GM18520 (cell line): ENCODE measurements around the gene POLD2.

ENCODE experiments used
- ATAC-seq: cut with Tn5 transposase; IDR thresholded peaks from one replicate; pipeline ENCODE4 v1.9.1; 2021; ENCODE audit not compliant: unreplicated experiment

POLD2 gene

DNA sequence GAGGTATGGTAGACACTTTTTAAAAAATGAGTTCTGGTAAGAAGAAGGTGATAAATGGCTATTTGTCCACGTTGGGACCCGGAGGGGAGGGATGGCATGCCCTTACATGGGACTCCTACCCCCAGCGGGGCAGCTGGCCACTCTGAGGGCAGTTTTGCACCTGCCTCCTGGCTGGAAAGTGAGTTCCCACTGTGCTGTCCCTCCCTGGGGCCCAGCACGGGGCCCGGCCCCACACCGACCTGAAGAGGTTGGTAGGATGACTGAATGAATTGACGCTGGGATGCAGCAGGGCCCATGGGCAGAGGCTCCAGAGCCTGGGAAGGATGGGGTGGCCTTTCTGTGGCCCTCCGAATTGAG is 19.8 kb downstream of the POLD2 start:
- no peak for ATAC-seq

- ATAC-seq = no peak
Measured at GRCh38 chr7:44102846-44103565, 20.3 kb downstream of the POLD2 start.

GRCh38 chr7:44101966-44102845 is 21.1 kb downstream of the POLD2 start:
- no peak for ATAC-seq

GRCh38 chr7:44101303-44101965 is 21.9 kb downstream of the POLD2 start:
- ATAC-seq = no peak

DNA sequence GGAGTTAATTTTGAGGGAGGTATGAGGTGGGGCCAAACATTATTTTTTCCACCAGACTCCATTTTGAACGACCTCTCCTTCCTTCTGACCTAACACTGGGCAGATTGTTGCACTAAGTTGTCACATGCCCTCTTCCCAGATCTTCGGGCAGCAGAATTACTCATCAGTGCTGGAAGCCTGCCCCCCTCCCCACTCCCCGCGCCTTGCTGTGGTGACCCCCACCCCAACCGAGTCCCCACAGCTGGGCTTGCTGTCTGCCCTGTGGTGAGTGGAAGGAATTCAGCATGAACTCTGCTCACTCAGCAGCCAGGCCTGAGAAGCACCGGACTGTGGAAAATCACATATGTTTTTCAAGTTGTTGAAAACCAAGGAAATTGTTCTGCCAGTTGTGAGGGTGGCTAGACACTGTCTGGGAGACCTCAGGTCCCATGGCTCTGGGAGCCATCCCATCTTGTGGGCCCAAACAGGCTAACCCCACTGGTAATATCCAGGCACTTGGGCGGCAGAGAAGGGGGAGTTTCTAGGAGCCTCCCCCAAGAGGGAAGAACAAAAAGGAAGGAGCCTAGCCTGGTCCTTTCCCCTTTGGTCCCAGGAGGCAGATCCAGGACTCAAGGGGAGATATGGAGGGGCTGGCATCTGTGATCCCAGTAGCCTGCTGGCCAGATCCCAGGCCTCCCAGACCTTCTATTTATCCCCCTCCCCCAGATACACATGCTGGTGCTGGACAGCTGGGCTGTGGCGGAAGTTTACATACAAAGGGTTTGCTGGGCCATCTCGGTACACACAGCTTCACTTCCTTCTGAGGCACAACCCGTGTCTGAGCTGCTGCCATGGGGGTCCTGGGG is 22.7 kb downstream of the POLD2 start:
- ATAC-seq = no peak

- no peak for ATAC-seq
Measured at GRCh38 chr7:44099669-44100068, 23.7 kb downstream of the POLD2 start.

DNA sequence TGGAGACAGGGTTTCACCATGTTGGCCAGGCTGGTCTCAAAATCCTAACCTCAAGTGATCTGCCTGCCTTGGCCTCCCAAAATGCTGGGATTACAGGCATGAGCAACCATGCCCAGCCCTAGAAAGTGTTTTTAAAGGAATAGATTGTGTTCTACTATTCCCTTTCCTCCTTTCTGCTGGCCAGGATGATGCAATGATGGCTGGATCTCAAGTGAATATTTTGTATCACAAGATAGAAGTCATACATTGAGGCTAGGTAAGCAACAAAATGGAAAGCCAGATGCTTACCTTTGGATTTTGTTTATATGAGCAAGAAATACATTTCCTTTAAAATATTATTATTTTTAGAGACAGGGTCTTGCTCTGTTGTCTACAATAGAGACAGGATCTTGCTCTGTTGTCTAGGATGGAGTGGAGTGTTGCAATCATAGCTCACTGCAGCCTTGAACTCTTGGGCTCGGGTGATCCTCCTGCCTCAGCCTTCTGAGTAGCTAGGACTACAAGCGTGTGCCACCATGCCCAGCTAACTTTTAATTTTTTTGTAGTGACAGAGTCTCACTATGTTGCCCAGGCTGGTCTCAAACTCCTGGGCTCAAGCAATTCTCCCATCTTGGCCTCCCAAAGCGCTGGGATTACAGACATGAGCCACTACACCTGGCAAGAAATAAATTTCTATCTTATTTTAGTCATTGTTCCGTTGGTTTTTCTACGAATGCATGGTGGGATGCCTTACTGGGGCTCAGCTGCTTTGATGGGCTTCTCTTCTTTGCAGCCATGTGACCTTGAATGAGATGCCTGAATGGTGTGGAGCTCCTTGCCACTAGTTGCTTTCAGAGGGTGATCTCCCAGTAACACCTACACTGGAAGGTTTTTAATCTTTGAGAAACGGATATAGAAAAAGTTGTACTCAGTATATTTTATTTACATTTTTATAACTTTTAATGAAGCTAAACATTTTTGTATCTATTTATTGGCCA is 25.0 kb downstream of the POLD2 start:
- no peak for ATAC-seq

DNA sequence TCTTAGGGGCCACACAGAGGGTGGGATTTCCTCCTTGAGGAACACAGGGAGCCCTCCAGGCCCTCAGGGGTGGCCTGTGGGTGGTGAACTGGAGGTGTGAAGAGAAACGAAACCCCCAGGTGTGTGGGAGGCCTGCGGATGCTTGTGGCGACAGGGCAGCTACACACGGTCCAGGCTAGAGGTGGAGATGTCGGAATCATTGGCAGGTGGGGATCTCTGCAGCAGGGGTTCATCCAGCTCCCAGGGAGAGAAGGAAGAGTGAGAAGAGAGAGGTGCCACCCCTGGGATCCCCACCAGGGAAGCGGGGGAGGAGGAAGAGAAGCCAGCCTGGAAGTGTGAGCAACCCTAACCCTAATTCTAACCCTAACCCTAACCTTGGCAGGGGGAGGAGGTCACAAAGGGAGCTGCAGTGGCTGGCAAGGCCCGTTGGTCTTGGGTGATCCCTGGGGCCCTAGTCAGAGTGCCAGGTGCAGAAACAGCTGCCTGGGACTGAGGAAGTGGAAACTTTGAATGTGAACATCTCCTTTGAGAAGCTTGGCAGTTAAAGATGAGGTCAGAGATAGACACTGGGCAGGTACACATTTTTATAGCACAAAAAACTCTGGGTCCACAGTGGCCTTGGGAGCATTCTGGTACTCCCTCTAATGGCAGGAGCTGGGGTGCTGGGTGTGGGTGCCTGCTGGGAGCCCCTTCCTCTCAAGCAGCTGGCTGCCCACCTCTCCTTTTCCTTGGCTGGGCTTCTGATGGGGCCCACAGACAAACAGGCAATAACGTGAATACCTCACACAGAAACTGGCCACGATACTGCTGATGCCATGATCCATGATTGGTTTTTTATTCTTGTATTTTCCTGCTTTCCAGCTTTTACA is 26.1 kb downstream of the POLD2 start:
- no peak for ATAC-seq

GRCh38 chr7:44096326-44096881 is 26.9 kb downstream of the POLD2 start:
- ATAC-seq = no peak

GRCh38 chr7:44095781-44096180 is 27.6 kb downstream of the POLD2 start:
- ATAC-seq = no peak

DNA sequence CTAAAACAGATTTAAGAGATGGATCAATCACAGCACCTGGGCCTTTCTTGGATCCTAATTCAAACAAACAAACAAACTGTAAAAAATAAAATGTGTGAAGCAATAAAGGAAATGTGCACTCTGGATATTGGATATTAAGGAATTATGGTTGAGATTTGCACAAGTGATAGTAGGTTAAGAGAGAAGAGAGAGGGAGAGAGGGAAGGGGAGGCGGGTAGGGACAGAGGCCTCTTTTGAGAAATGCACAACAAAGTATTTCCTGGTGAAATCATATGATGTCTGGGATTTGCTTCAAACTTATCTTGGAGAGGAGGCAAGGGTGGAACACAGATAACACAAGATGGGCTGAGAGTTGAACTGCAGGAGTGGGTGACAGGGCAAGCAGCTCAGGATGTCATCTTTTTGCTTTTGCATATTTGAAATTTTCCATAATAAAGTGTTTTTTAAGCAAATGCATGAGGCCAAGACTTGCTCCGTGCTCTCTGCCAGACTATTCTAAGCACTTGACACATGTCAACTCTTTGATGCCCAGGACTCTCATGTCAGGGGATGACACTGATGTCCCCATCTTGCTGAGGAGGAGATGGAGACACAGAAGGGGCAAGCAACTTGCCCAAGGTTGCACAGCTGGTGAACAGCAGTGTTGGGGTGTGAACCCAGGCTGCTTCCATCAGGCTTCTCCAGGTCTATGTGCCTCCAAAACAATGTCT is 28.3 kb downstream of the POLD2 start:
- ATAC-seq = no peak

GRCh38 chr7:44094365-44094764 is 29.0 kb downstream of the POLD2 start:
- no peak for ATAC-seq

GRCh38 chr7:44093102-44093641 is 30.2 kb downstream of the POLD2 start:
- ATAC-seq = no peak

DNA sequence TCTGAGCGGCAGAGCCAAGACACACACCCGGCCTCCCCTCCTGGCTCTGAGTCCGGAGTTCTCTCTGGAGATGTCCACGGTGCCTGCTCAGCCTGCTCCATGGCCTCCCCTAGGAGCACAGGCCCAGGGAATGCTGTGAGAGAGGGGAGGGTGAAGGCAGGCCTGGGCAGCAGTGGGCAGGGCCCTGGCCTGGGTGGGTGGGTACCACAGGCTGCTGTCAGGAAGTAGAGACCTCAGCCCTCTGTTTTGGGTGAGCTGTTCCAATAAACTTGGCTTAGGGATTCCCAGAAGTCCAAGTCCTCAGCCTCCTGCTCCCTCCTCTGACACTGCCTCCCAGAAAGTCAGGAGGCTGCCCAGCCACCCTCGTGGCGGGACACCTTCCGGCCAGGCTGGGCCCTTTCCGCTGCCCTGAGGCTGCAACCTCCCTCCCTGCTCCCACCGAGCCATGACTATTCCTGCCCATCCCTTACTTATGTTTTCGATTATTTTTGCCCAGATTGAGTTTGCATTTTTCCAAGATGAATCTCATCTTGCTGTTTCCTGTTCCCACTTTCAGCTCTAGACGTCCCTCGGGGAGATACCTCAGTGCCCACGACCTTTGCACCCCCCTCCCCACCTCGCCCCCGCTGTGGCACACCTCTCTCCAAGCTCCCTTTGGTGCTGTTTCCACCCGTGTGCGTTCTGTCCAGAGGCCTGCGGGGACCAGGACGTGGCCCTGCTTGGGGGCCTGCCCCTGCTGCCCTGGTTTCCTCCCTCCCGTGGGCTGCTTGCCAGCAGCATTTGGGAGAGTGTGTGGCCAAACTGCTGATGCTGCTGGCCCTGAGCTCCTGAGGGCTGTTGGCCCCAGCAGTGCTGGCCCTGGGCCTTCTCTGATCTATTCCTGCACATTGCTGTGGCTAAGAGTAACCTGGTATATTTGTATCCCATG is 35.2 kb downstream of the POLD2 start:
- ATAC-seq = no peak

DNA sequence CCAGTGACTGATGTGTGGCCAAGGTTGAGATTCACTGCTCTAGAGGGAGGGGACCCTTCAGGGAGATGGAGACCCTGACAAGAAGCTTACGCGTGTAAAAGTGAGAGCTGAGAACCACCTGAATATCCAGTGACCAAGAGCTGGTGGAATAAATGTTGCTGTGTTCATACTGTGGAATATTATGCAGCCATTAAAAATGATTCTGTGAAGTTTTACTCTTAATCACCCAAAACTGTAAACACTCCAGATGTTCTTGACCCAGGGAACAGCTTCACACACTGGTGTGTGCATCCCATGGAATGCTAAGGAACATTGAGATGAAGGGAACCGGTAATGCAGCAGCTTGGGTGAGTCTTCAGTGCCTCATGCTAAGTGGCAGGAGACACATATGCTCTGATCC is 36.7 kb downstream of the POLD2 start:
- no peak for ATAC-seq

GRCh38 chr7:44085546-44085945 is 37.8 kb downstream of the POLD2 start:
- no peak for ATAC-seq

GRCh38 chr7:44084701-44085100 is 38.6 kb downstream of the POLD2 start:
- ATAC-seq = no peak
